Fibroblast of lung (primary cell): ENCODE data around the gene ACTR1A.

ENCODE experiments used
- EZH2 ChIP-seq: IDR thresholded peaks from 2 replicates; pipeline ENCODE4 v1.5.1; 2012; ENCODE audit warnings: low read length, control low read depth, mild to moderate bottlenecking; ENCODE audit errors: missing control alignments
- TF ChIP-seq, protein P1 (sequence below), 2 donors: IDR thresholded peaks in 1 of 2; conservative IDR thresholded peaks in 1 of 2; 1 replicate in 1 of 2; 2 replicates in 1 of 2; pipeline ENCODE4 v1.5.1; 2011 to 2012; ENCODE audit warnings: low read length in 2 of 2, control low read depth in 1 of 2, inconsistent platforms in 1 of 2, low read depth in 1 of 2, mild to moderate bottlenecking in 1 of 2

DNA sequence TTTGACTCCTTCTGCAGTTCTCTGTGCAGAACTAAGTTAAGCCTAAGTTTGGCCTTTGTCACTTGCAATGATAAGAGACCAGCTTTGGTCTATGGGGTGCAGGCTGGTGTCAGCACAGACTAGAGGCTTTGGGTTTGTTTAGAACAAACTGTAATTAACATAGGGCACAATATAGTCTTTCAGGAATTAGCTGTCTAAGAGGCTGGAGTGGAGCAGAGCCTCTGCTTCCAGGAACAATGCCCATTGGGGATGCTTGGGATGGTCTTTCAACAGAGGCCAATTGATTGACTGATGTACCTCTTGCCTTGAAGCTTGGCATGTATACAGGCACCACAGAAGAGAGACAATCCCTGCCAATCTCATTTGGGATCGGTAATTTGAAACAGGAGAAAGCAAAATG lies 6.0 kb upstream of the ACTR1A start:
- TF ChIP-seq, protein P1, sequence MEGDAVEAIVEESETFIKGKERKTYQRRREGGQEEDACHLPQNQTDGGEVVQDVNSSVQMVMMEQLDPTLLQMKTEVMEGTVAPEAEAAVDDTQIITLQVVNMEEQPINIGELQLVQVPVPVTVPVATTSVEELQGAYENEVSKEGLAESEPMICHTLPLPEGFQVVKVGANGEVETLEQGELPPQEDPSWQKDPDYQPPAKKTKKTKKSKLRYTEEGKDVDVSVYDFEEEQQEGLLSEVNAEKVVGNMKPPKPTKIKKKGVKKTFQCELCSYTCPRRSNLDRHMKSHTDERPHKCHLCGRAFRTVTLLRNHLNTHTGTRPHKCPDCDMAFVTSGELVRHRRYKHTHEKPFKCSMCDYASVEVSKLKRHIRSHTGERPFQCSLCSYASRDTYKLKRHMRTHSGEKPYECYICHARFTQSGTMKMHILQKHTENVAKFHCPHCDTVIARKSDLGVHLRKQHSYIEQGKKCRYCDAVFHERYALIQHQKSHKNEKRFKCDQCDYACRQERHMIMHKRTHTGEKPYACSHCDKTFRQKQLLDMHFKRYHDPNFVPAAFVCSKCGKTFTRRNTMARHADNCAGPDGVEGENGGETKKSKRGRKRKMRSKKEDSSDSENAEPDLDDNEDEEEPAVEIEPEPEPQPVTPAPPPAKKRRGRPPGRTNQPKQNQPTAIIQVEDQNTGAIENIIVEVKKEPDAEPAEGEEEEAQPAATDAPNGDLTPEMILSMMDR (conservative IDR thresholded peaks at IDR 0.05 in 1 of 2, IDR thresholded peaks at IDR 0.05 in 1 of 2; ENCODE audit: low read depth in 1 of 2, low read length in 2 of 2), result no peak
- no peak for TF ChIP-seq EZH2
